Measurements from ENCODE around the gene LBX2. TPM values are rescaled to one million over a fixed set of nuclear protein-coding genes. Genes with fewer than 3 reads are reported as not detected.

LBX2 gene
- total and polyA plus RNA-seq, 4 donors, result 0.84 to 2.8 (median 2.5) TPM

- Histone ChIP-seq H3K4me3 (ENCODE audit: low read depth in 1 of 3, low read length in 3 of 3) (peak overlapping the region in 1 of 3 donors; percentile 50), H3K4me1 (ENCODE audit: control insufficient read depth in 4 of 4, insufficient read depth in 4 of 4, low read length in 3 of 4) (peaks cover 22 to 83% (median 66%) of the 10 kb centered on the region in 4 donors), H3K9ac (ENCODE audit: low read depth in 1 of 2, low read length in 2 of 2) (no peak overlapping the region), H3K9me3 (ENCODE audit: control insufficient read depth in 4 of 4, low read length in 3 of 4) (no peaks in the 10 kb centered on the region), H3K36me3 (ENCODE audit: control insufficient read depth in 4 of 4, insufficient read depth in 3 of 4, low read depth in 1 of 4, low read length in 3 of 4) (peaks cover 0 to 2% (median 0%) of the 10 kb centered on the region in 4 donors), H3K27ac (ENCODE audit: low read depth in 1 of 2, low read length in 2 of 2) (no peak overlapping the region), H3K27me3 (ENCODE audit: control insufficient read depth in 4 of 4, insufficient read depth in 4 of 4, low read length in 3 of 4) (no peaks in the 10 kb centered on the region)
- TF ChIP-seq NR2F2 (IDR thresholded peaks at IDR 0.05) (no peak), JUND (IDR thresholded peaks at IDR 0.05) (no peak), FOXA1 (IDR thresholded peaks at IDR 0.05) (no peak), RAD21 (IDR thresholded peaks at IDR 0.05) (no peak), EGR1 (IDR thresholded peaks at IDR 0.05; ENCODE audit: low read depth in 2 of 2) (no peak), HNF4A (conservative IDR thresholded peaks at IDR 0.05) (no peak), ATF3 (IDR thresholded peaks at IDR 0.05) (no peak), CTCF (IDR thresholded peaks at IDR 0.05; ENCODE audit: low read depth, low read length, missing input control) (no peak), GABPA (IDR thresholded peaks at IDR 0.05 in 1 of 2, conservative IDR thresholded peaks at IDR 0.05 in 1 of 2) (no peak), MAX (IDR thresholded peaks at IDR 0.05) (no peak), SP1 (IDR thresholded peaks at IDR 0.05) (no peak), ZBTB33 (IDR thresholded peaks at IDR 0.05) (no peak), FOXA2 (IDR thresholded peaks at IDR 0.05) (no peak), REST (IDR thresholded peaks at IDR 0.05) (no peak), RXRA (IDR thresholded peaks at IDR 0.05) (no peak), YY1 (IDR thresholded peaks at IDR 0.05) (no peak)
- no peak for DNase-seq (ENCODE audit: low spot score)
- 64% methylated on average over 15 of the region's 15 CpGs for WGBS
Observed at GRCh38 chr2:74499940-74500577, 656 bp upstream of the LBX2 start.
